HEK293 (cell line): ENCODE measurements around the gene LYPD6B.

Source experiments
- CTCF ChIP-seq: fragments of 450-650 bp; formaldehyde crosslinking; IDR thresholded peaks from 2 replicates; pipeline ENCODE4 v1.5.1; 2016; ENCODE audit warnings: missing biosample characterization, missing genetic modification characterization
- PRDM1 ChIP-seq: fragments of 450-650 bp; formaldehyde crosslinking; IDR thresholded peaks from 2 replicates; pipeline ENCODE4; 2016; ENCODE audit warnings: missing biosample characterization, missing genetic modification characterization
- SP3 ChIP-seq: fragments of 450-650 bp; formaldehyde crosslinking; IDR thresholded peaks from 2 replicates; pipeline ENCODE4 v1.5.1; 2016; ENCODE audit warnings: missing biosample characterization, missing genetic modification characterization
- YY1 ChIP-seq: fragments of 450-650 bp; formaldehyde crosslinking; IDR thresholded peaks from 2 replicates; pipeline ENCODE4 v1.5.1; 2018; ENCODE audit warnings: missing biosample characterization, missing genetic modification characterization
- ZBTB26 ChIP-seq: fragments of 450-650 bp; formaldehyde crosslinking; optimal IDR thresholded peaks from 2 replicates; pipeline ENCODE3; 2016; ENCODE audit warnings: missing biosample characterization, mild to moderate bottlenecking, missing genetic modification characterization
- ZBTB7A ChIP-seq: fragments of 450-650 bp; formaldehyde crosslinking; IDR thresholded peaks from 2 replicates; pipeline ENCODE4 v1.5.1; 2016; ENCODE audit warnings: low read depth, missing biosample characterization, missing genetic modification characterization
- ZFP37 ChIP-seq: fragments of 450-650 bp; formaldehyde crosslinking; IDR thresholded peaks from 2 replicates; pipeline ENCODE4 v1.5.1; 2016; ENCODE audit warnings: missing biosample characterization, missing genetic modification characterization
- ZNF10 ChIP-seq: fragments of 450-650 bp; formaldehyde crosslinking; IDR thresholded peaks from 2 replicates; pipeline ENCODE4 v1.5.1; 2017; ENCODE audit warnings: missing biosample characterization, missing genetic modification characterization
- ZNF16 ChIP-seq: fragments of 450-650 bp; formaldehyde crosslinking; IDR thresholded peaks from 2 replicates; pipeline ENCODE4 v1.5.1; 2016; ENCODE audit warnings: low read depth, missing biosample characterization, missing genetic modification characterization
- ZNF311 ChIP-seq: fragments of 450-650 bp; formaldehyde crosslinking; IDR thresholded peaks from 2 replicates; pipeline ENCODE4 v1.5.1; 2017; ENCODE audit warnings: missing biosample characterization, missing genetic modification characterization, borderline replicate concordance
- ZNF48 ChIP-seq: fragments of 450-650 bp; formaldehyde crosslinking; IDR thresholded peaks from 2 replicates; pipeline ENCODE4 v1.5.1; 2016; ENCODE audit warnings: missing biosample characterization, missing genetic modification characterization

GRCh38 chr2:149189769-149190168, 151.3 kb downstream of the LYPD6B start:
- TF ChIP-seq ZFP37 (tag by site-specific recombination) (no peak), CTCF (tag by site-specific recombination) (no peak), ZNF16 (no peak), ZNF311 (tag by site-specific recombination) (no peak), SP3 (tag by site-specific recombination) (no peak), ZNF10 (tag by site-specific recombination) (no peak), YY1 (no peak), PRDM1 (tag by site-specific recombination) (no peak), ZNF48 (tag by site-specific recombination) (no peak), ZBTB26 (tag by site-specific recombination) (no peak), ZBTB7A (no peak)
